ENCODE results near the gene HOXD9.

The HOXD9 gene

DNA sequence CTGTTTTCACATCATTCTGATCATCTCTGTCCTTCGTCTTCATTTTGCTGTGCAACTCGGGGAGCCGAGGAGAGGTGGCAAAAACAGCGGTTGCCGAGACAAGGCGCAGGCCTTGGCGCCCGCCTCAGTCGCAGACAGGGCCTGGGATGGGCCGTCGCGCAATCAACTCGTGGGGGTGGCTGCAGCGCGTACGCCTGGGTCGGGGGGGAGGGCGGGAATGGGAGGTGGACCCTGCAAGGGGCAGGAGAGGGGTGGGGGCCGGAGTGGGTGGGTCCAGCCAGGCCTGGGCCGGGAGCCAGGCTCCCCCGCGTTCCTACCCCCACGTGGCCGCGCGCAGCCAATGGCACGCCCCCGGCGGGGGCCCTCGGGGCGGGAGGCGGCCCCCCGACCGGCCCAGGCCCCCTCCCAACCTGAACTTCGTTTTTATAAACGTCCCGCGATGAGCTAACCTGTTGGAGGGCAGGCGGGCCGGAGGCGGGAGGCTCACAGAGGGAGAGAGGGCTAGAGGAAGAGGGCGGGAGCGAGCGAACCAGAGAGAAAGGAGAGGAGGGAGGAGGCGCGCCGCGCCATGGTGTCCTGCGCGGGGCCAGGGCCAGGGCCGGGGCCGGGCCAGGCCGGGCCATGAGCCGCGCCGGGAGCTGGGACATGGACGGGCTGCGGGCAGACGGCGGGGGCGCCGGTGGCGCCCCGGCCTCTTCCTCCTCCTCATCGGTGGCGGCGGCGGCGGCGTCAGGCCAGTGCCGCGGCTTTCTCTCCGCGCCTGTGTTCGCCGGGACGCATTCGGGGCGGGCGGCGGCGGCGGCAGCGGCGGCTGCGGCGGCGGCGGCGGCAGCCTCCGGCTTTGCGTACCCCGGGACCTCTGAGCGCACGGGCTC lies 30.0 kb upstream of the HOXD9 start, which contains the start of gene HOXD13:
TSS of gene HOXD13 (plus strand) at position 452 of the 875 bp plus-strand sequence. CDS start at position 622, 170 bp downstream.
- no peak within 1 kb of the TSS for H3K27ac Mint-ChIP-seq
- peaks cover 70% of the 10 kb centered on the region for H3K27me3 Mint-ChIP-seq
- peaks cover 4% of the 10 kb centered on the region for H3K9me3 Mint-ChIP-seq (ENCODE audit: low read depth)
- peaks cover 4% of the 10 kb centered on the region for H3K36me3 Mint-ChIP-seq
- H3K4me1 Mint-ChIP-seq (ENCODE audit: low read depth) = peaks cover 38% of the 10 kb centered on the region
- H3K4me3 Mint-ChIP-seq = peak within 1 kb of the TSS; percentile 70

DNA sequence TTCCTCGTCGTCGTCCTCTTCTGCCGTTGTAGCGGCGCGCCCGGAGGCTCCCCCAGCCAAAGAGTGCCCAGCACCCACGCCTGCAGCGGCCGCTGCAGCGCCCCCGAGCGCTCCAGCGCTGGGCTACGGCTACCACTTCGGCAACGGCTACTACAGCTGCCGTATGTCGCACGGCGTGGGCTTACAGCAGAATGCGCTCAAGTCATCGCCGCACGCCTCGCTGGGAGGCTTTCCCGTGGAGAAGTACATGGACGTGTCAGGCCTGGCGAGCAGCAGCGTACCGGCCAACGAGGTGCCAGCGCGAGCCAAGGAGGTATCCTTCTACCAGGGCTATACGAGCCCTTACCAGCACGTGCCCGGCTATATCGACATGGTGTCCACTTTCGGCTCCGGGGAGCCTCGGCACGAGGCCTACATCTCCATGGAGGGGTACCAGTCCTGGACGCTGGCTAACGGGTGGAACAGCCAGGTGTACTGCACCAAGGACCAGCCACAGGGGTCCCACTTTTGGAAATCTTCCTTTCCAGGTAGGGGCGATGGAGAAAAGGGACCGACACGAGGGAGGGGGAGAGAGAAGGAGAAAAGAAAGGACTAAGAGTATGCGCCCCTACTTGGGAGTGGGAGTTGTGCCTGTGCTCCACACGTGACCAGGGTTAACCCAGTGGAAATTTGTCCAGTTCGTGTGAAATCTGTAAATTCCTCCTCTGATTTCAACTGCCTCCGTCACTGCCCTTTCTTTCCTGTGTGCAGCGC lies 29.2 kb upstream of the HOXD9 start:
- Mint-ChIP-seq H3K36me3 (peaks cover 4% of the 10 kb centered on the region), H3K27ac (peak overlapping the region; percentile 66), H3K4me3 (peak overlapping the region; percentile 64), H3K4me1 (ENCODE audit: low read depth) (peaks cover 40% of the 10 kb centered on the region), H3K27me3 (peaks cover 70% of the 10 kb centered on the region), H3K9me3 (ENCODE audit: low read depth) (peaks cover 4% of the 10 kb centered on the region)

DNA sequence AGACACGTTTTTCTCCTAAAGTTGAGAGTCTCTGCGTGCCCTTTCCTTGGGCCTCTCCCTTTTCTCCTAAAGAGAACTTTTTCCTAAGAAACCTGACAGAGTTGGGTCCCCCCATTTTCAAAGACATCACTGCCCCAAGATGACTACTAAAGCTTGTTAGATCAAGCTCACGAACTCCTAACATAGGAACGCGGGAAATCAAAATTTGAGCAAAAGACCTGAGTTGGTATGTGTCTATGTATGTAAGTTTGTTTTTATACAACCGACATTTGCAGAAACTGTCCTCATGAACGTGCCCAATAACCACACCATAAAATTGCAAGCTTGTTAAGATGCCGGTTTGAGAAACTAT lies 28.6 kb upstream of the HOXD9 start:
- H3K27ac Mint-ChIP-seq = peak overlapping the region; percentile 66

DNA sequence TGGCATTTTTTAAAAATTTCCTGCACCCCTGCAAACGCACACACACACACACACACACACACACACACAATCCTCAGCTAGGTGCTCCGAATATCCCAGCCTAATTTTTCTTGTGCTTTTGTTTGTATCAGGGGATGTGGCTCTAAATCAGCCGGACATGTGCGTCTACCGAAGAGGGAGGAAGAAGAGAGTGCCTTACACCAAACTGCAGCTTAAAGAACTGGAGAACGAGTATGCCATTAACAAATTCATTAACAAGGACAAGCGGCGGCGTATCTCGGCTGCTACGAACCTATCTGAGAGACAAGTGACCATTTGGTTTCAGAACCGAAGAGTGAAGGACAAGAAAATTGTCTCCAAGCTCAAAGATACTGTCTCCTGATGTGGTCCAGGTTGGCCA lies 28.2 kb upstream of the HOXD9 start:
- Mint-ChIP-seq H3K9me3 (ENCODE audit: low read depth) (peaks cover 4% of the 10 kb centered on the region), H3K36me3 (peaks cover 4% of the 10 kb centered on the region), H3K4me3 (no peak overlapping the region), H3K27me3 (peaks cover 72% of the 10 kb centered on the region), H3K27ac (no peak overlapping the region), H3K4me1 (ENCODE audit: low read depth) (peaks cover 37% of the 10 kb centered on the region)

More for the DNA sequence above, 28.6 kb upstream of the HOXD9 start:
- peaks cover 4% of the 10 kb centered on the region for H3K36me3 Mint-ChIP-seq
- peaks cover 72% of the 10 kb centered on the region for H3K27me3 Mint-ChIP-seq
- peaks cover 37% of the 10 kb centered on the region for H3K4me1 Mint-ChIP-seq (ENCODE audit: low read depth)
- H3K4me3 Mint-ChIP-seq = peak overlapping the region; percentile 64
- peaks cover 4% of the 10 kb centered on the region for H3K9me3 Mint-ChIP-seq (ENCODE audit: low read depth)

DNA sequence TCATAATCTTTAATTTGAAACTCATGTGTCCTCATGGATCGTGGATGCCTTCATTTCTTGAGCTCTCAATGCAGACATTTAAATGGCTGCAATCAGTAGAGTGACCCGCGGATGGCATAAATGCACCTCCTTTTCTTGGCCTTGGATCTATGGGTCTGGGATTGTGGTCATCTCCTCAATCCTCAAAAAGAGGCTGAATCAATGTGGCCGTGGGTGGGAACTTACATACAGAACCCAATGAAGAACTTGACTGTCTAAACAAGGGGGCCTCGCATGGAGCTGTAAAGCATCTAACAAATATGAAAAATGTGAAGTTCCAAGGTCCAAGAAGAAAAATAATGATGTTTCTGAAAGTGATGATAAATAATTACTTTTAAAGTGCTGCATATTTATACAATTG lies 27.1 kb upstream of the HOXD9 start:
- Mint-ChIP-seq H3K36me3 (peaks cover 4% of the 10 kb centered on the region), H3K4me1 (ENCODE audit: low read depth) (peaks cover 39% of the 10 kb centered on the region), H3K4me3 (peak overlapping the region; percentile 13), H3K27me3 (peaks cover 66% of the 10 kb centered on the region), H3K9me3 (ENCODE audit: low read depth) (peaks cover 4% of the 10 kb centered on the region), H3K27ac (no peak overlapping the region)

DNA sequence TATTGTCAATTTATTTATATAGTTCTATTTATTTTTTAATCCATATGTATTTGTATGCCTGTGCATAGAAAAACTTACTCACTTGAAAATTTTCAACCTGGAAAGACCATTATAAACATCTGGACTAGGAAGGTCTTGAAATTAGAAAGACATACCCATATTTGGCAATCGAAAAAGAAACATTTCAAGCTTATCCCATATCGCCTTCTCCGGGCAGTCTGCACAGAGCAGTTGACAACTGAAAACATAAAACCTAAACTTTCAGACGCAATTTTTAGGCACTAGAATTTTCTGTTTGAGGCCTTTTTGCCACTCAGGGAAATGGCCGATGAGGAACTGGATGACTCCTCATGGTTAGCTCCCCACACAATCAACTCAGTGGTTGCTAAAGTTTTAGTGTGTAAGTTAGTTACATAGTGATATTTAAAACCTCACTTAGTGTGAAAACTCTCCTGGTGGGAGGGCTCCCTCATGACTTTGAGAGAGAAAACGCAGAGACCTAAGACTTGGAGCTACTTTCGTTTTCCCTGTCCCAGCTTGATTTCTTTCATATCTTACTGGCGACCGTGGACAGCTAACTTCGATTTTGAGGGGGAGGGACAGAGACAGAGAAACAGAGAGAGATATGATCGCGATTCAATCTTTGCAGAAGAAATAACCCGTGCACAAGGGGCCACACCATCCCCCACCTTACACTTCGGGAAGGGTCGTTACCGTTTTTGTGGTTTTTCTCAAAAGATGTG lies 26.1 kb upstream of the HOXD9 start:
- peak overlapping the region; percentile 80 for H3K4me3 Mint-ChIP-seq
- H3K27me3 Mint-ChIP-seq = peaks cover 62% of the 10 kb centered on the region
- no peak overlapping the region for H3K27ac Mint-ChIP-seq
- H3K4me1 Mint-ChIP-seq (ENCODE audit: low read depth) = peaks cover 38% of the 10 kb centered on the region
- peaks cover 4% of the 10 kb centered on the region for H3K36me3 Mint-ChIP-seq
- peaks cover 4% of the 10 kb centered on the region for H3K9me3 Mint-ChIP-seq (ENCODE audit: low read depth)

DNA sequence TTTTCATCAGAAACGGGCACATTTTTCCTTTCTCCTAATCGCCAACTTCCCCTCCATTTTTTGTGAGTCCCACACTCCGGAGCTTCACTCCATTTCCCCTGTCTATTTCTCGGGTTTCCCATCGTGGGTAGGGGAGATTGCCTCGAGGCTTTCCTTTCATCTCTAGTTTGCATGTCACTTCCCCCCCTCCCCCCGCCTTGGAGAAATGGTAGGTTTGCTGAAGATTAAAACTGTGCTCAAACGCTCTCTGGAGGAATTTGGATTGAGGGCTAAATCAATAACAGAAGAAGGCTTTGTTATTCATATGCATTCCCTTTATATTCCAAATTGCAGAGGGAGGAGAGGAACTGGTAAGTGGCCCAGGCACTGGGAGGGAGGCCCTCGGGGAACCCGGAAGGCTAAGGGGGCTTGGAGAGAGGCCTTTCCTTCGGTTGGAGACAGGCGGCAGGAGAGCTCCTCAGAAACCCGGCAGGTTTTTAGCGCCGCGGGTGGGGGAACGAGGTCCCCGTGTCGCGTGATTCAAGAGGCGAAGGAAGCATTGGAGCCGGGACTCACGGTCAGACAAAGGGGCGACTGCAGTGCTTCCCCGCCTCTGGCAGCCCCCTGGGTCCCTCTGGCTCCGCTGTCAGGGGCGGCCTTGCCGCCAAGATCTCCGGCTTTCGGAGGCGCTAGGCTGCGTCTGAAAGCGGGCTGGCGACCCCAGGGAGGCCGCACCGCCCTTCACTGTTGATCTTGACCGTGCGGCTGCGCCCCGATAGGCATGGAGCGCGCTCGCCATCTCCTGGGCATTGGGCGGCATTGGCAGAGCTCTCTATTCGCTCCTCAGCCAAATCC lies 25.3 kb upstream of the HOXD9 start:
- peaks cover 4% of the 10 kb centered on the region for H3K36me3 Mint-ChIP-seq

DNA sequence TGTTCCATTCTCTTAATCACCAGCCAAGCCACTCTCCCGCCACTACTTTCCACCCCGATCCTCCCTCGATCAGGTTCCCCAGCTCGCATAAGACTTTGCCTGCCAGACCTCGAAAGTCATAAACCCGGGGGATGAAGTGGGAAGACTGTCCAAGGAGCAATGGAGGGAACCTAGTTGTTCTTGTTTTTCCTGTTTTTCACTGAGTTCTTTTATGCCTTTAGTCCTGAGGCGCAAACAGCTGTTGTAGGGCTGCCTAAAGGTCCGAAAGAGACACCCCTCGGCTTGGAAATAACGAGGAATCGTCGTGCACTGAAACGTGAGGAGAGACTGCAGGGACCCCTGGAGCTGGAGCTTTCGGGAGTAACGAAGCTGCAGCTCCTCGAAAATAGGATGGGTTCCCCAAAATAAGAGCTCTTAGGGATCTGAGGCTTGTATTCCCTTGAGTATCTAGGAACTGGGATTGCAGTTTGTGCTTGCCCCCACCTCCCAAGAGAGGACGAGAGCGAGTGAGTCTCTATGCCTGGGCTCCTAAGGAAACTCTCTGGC lies 24.6 kb upstream of the HOXD9 start:
- Mint-ChIP-seq H3K4me1 (ENCODE audit: low read depth) (peaks cover 30% of the 10 kb centered on the region), H3K4me3 (peak overlapping the region; percentile 80), H3K27me3 (peaks cover 64% of the 10 kb centered on the region), H3K9me3 (ENCODE audit: low read depth) (peaks cover 4% of the 10 kb centered on the region), H3K36me3 (peaks cover 4% of the 10 kb centered on the region), H3K27ac (no peak overlapping the region)

More for the DNA sequence above, 25.3 kb upstream of the HOXD9 start:
- peaks cover 30% of the 10 kb centered on the region for H3K4me1 Mint-ChIP-seq (ENCODE audit: low read depth)
- peak overlapping the region; percentile 80 for H3K4me3 Mint-ChIP-seq
- H3K27me3 Mint-ChIP-seq = peaks cover 59% of the 10 kb centered on the region
- H3K27ac Mint-ChIP-seq = no peak overlapping the region
- H3K9me3 Mint-ChIP-seq (ENCODE audit: low read depth) = peaks cover 4% of the 10 kb centered on the region

DNA sequence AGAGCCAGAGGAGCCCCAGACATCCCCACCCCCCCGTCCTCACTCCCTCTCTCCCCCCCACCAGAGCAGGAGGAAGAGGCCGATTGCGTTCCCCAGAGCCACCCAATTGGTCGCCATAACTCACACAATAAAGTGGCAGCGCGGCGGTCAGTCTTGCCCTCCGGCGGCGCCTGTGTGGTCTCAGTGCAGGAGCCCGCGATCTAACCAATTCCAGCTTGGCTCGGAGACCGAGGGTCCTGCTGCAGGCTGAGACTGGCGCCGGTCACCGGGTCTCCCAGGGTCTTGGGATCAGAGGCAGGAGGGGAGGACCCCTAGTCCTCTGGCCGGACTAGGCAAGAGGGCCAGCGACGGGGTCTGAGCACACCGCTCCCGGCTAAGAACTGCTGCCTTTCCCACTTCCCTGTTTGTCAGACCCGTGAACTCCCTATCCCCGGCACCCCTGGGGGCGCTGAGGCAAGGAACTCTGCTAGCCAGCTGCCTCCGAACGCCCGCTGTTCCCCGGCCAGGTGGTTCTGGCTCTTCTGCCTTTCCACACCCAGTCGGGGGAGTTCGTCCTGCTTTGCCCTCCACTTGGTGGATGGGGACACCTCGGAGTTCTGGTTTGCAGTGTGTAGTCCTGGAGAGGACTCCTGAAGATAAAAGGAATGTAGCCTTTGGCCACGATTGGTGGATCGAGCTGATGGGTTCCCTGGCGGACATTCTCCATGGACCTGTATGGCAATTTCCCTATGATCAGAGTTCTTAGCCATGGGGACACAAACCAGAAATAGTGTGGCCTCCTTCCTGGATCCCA lies 24.0 kb upstream of the HOXD9 start:
- Mint-ChIP-seq H3K27me3 (peaks cover 66% of the 10 kb centered on the region), H3K27ac (no peak overlapping the region), H3K9me3 (ENCODE audit: low read depth) (peaks cover 4% of the 10 kb centered on the region), H3K4me3 (no peak overlapping the region), H3K36me3 (peaks cover 4% of the 10 kb centered on the region), H3K4me1 (ENCODE audit: low read depth) (peaks cover 25% of the 10 kb centered on the region)

DNA sequence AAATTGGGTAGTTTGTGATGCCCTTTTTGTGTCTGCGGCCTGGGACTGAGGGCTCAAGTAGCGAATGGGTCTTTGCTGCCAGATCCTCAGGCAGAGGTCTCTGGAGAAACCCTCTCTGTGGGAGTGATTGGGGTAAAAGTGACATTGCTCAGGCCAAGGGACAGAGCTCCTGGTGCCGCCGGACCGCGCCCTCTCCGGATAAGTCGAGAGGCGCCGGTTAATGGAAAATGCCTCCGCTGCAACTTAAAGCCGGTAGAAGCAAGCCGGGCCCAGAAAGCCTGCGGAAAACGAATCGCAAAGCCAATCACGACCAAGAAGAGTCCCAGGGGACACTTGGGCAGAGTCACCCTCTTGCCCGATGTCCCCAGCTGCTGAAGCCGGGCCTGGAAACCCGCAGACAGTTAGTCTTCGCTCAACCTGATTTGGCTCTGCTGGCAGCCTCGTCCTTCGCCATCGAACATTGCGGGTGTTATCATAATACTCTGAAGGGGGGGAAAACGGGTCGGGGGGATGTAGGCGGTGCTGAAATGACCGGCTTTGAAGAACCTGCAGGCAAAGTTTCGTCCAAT lies 23.3 kb upstream of the HOXD9 start:
- Mint-ChIP-seq H3K4me3 (no peak overlapping the region), H3K9me3 (ENCODE audit: low read depth) (no peaks in the 10 kb centered on the region), H3K27ac (no peak overlapping the region), H3K36me3 (no peaks in the 10 kb centered on the region), H3K4me1 (ENCODE audit: low read depth) (peaks cover 22% of the 10 kb centered on the region), H3K27me3 (peaks cover 63% of the 10 kb centered on the region)

DNA sequence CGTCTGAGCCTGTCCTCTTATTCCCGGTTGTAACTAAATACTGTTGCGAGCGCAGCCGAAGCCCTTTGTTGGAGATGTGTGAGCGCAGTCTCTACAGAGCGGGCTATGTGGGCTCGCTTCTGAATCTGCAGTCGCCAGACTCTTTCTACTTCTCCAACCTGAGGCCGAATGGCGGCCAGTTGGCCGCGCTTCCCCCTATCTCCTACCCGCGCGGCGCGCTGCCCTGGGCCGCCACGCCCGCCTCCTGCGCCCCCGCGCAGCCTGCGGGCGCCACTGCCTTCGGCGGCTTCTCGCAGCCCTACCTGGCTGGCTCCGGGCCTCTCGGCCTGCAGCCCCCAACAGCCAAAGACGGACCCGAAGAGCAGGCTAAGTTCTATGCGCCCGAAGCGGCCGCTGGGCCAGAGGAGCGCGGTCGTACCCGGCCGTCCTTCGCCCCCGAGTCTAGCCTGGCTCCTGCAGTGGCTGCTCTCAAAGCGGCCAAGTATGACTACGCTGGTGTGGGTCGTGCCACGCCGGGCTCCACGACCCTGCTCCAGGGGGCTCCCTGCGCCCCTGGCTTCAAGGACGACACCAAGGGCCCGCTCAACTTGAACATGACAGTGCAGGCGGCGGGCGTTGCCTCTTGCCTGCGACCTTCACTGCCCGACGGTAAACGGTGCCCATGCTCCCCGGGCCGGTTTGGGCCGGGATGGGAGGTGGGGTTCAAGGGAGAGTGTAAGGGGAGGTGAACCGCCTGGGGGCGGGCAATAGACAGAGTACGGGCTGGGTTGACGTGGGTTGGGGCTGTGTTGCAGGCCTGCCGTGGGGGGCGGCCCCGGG lies 22.6 kb upstream of the HOXD9 start, which contains the start of gene HOXD12:
TSS of gene HOXD12 (plus strand) at position 68 of the 819 bp plus-strand sequence. CDS start at position 75, 7 bp downstream.
- Mint-ChIP-seq H3K27me3 (peaks cover 61% of the 10 kb centered on the region), H3K4me3 (no peak within 1 kb of the TSS), H3K4me1 (ENCODE audit: low read depth) (peaks cover 28% of the 10 kb centered on the region), H3K36me3 (no peaks in the 10 kb centered on the region), H3K27ac (no peak within 1 kb of the TSS), H3K9me3 (ENCODE audit: low read depth) (no peaks in the 10 kb centered on the region)

DNA sequence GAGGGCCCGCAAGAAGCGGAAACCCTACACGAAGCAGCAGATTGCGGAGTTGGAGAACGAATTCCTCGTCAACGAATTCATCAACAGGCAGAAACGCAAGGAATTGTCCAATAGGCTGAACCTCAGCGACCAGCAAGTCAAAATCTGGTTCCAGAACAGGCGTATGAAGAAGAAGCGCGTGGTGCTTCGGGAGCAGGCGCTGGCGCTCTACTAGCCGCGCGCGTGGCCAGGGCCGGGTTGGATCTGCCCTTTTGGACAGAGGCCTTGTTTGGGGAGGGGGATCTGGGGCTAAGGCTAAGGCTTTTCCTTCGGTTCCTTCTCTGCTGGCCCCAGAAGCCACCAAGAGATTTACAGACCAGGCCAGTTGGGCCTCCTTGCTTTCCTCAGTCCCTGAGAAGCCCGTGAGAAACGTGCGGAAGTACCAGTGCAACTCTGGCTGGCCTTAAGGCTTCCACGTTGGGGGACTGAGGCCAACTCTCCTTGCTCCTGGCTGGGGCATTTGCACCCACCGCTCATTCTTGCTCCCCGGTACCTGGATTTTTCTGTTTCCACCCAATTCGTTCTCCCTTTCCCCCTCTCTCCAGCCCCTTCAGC lies 21.9 kb upstream of the HOXD9 start:
- Mint-ChIP-seq H3K27ac (no peak overlapping the region), H3K4me3 (no peak overlapping the region), H3K36me3 (no peaks in the 10 kb centered on the region), H3K4me1 (ENCODE audit: low read depth) (peaks cover 32% of the 10 kb centered on the region), H3K27me3 (peaks cover 61% of the 10 kb centered on the region), H3K9me3 (ENCODE audit: low read depth) (no peaks in the 10 kb centered on the region)
